HK-2 (cell line): ENCODE measurements around the gene UBE2R2.
A peak's percentile ranks its signal among the peaks of the same experiment; 100 is the strongest.
"Not testable (repeated sequence)": the region's sequence is repeated elsewhere in the genome, so short reads cannot be mapped to it uniquely, and the experiment has no call there.

ENCODE experiments used
- DNase-seq: peaks from one replicate; pipeline ENCODE4 v3.0.0-alpha.2; 2018; ENCODE audit not compliant: unreplicated experiment

The UBE2R2 gene, protein sequence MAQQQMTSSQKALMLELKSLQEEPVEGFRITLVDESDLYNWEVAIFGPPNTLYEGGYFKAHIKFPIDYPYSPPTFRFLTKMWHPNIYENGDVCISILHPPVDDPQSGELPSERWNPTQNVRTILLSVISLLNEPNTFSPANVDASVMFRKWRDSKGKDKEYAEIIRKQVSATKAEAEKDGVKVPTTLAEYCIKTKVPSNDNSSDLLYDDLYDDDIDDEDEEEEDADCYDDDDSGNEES

GRCh38 chr9:33816327-33817252, at the start of gene UBE2R2:
Gene UBE2R2, plus strand, starts transcription at chr9:33817160. Its CDS starts 598 bp downstream, at chr9:33817758.
- peak; percentile 93 for DNase-seq

DNA sequence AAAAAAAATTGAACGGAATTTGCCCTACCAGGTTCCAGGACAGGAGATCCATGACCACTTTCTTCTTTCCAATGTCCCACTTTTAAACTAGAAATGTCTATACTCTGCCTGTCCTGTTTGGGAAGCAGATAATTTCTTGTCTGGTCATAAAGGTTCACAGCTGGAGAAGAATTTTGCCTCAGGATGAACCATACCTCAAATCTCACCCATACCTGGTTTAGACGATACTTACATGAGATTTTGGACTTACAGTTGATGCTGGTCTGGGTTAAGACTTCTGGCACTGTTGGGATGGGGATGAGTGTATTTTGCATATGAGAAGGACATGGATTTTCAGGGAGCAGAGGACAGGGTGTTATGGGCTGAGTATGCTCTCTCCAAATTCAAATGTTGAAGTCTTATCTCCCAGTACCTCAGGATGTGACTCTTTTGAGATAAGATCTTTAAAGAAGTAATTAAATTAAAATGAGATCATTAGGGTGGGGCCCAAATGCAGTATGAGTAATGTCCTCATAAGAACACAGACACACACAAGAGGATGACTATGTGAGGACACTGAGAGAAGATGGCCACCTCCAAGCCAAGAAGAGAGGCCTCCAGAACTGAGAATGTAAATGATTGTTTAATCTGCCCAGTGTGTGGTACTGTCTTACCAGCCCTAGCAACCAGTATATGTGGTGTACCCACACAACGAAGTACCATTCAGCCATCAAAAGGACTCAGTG, 46.6 kb upstream of the UBE2R2 start:
- DNase-seq, result not testable (repeated sequence)

DNA sequence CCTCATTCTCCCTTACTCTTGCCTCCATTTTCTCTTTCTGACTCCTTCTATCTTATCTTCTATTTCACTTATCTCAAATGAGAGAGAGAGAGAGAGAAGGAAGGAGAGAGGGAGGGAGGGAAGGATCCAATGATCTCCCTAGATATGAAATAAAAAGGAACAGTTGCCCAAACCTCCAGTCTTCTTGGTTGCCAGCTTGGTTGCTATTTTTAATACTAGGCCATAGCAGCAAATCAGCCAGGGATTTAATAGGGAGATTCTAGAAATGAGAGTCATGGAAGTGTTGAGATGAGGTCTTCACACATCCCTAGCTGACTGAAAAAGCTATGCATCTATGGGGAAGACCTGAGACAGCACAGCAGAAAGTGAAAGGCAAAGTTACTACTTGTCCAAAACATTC, 43.8 kb upstream of the UBE2R2 start:
- DNase-seq, result not testable (repeated sequence)

- not testable (repeated sequence) for DNase-seq
These were observed 42.8 kb upstream of the UBE2R2 start for GRCh38 chr9:33774074-33774659.

GRCh38 chr9:33776578-33776977, 40.4 kb upstream of the UBE2R2 start:
- no peak for DNase-seq

DNA sequence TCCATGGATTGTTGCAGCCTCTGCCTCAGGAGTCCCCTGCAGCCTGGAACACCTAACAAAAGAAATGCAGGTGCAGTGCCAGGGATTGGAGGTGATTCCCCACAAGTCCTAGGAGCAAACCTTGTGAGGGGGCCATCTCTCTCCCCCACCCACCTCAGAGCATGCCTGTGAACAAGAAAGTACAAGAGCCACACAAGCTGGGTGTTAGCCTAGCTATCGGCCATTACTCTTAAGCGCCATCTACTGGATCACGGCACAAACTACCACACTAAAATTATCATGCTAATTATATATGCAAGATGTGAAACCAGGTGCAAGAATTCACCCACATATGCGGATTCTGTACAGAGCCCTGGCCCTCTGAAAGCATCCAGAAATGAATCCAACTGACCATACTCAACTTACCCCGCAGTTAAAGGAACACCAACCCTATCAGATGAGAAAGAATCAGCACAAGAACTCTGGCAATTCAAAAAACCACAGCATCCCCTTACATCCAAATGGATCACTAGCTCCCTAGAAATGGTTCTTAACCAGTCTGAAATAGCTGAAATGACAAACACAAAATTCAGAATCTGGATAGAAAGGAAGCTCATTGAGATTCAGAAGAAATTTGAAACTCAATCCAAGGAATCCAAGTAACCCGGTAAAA, 38.1 kb upstream of the UBE2R2 start:
- peak; percentile 18 for DNase-seq

GRCh38 chr9:33780276-33780675, 36.7 kb upstream of the UBE2R2 start:
- no peak for DNase-seq

DNA sequence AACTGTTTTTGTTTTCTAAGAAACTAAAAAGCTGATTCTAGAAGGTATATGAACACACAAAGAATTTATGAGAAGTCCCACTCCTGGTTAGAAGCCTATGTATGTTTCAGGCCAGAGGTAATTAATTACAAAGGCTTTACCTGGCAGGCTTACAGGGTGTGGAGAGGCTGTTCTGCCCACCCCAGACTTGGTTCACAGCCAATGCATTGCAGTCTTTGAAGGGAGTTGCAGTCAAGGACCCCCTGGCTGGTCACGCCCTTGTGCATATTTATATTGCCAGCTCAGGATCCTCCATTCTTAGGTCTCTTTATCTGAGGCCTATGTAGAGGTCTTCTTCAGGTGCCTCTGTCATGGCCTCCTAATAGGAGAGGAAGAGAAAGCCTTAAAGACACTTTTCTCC, 35.2 kb upstream of the UBE2R2 start:
- no peak for DNase-seq

GRCh38 chr9:33782395-33783152, 34.4 kb upstream of the UBE2R2 start:
- no peak for DNase-seq

- DNase-seq, result no peak
These were observed 31.0 kb upstream of the UBE2R2 start for GRCh38 chr9:33785914-33786313.

DNA sequence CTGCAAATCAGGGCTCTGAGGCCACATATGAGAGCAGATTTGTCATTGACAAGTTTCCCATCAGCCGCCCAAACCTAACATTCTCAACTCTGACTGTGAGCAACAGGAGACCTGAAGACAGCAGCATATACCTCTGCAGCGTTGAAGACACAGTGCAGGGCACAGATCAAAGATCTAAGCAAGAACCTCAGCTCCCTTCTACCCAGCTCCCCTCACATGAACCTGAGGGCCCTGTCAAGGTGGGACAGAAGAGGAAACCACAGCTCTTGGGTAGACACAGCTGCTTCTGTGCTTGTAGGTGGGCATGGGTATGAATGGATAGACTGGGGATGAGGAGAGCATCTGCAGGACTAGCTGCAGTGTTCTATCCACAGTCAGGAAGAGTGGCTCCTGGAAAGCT, 30.3 kb upstream of the UBE2R2 start:
- no peak for DNase-seq

- no peak for DNase-seq
These were observed 29.1 kb upstream of the UBE2R2 start for GRCh38 chr9:33787839-33788238.

DNA sequence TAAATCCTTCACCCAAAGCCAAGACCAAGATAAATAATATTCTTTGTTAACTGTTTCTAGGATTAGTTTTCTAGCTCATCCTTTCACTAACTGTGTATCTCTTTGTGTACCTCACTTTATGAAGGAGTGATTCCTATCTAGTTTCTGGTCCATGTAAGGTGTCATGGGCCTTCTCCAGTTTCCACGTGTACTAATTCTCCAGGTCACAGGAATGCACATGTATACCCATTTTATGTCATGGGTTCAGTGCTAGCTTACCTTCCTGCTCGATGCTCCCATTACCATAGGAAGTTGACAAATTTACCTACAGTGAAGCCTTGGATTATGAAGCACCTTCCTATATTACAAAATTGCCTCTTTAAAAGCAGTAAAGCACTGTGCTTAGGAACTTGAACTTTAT, 27.5 kb upstream of the UBE2R2 start:
- DNase-seq, result not testable (repeated sequence)

DNA sequence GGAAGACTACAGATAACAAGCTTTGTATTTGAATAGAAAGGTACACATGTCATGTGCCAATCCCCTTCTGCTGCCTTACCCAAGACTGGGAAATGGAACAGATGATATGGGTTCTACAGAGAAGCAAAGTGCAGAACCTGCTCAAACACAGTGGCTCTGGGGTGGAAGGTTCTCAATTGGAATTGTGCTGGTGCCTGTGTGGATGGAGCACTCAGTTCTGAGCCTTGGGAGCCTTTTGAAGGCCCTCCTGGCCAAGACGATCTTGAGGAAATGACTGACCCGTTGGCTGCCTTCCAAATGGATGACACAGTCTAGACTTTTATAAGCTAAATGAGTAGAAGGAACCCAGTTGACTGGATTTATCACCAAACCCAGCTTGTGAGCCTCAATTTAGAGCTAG, 25.8 kb upstream of the UBE2R2 start:
- DNase-seq, result no peak

GRCh38 chr9:33793496-33793895, 23.5 kb upstream of the UBE2R2 start:
- DNase-seq, result not testable (repeated sequence)

- no peak for DNase-seq
These were observed 22.4 kb upstream of the UBE2R2 start for GRCh38 chr9:33794560-33794959.

GRCh38 chr9:33795281-33795680, 21.7 kb upstream of the UBE2R2 start, which contains the start of gene PRSS3:
Gene PRSS3, plus strand, starts transcription at chr9:33795561. Its CDS starts 13 bp downstream, at chr9:33795574.
- DNase-seq, result no peak

DNA sequence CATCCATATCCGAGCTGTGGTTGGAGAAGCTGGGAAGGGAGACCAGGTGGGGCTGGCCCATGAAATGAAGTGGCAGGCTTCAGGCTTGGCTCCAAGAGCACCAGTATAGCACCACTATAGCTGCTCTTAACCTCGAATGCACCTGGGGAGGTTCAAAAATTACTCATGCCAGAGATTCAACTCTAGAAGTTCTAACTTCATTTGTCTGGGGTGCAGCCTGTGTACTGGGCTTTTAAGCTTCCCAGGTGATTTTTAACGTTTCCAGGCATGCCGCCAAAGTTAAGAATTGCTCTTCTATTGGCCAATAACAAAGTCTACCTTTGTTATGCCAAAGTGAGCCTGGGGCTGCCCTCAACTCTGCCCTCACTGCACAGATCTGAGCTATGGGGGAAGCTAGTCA, 21.1 kb upstream of the UBE2R2 start:
- no peak for DNase-seq

DNA sequence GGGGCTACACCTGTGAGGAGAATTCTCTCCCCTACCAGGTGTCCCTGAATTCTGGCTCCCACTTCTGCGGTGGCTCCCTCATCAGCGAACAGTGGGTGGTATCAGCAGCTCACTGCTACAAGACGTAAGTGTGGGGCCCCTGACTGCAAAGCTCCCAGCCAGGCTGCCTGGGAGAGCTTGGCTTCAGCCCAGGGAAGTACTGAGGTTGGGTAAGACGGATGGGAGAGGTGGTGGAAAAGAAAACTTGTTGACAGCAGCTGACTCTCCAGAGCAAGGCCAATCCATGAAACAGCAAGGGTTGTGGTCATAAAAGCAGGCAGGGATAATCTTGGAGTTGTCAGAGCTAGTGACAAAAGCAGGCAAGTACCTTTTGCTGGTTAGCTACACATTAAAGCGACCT, 20.3 kb upstream of the UBE2R2 start:
- DNase-seq, result not testable (repeated sequence)

GRCh38 chr9:33797837-33798236, 19.1 kb upstream of the UBE2R2 start:
- DNase-seq, result no peak

GRCh38 chr9:33798545-33798944, 18.4 kb upstream of the UBE2R2 start:
- DNase-seq, result no peak
